ENCODE data around the gene HSPBAP1. TPM values are rescaled to one million over a fixed set of nuclear protein-coding genes. Genes with fewer than 3 reads are reported as not detected.

Gene HSPBAP1
- total RNA-seq, 1 donor from 2014 or later: 18.6 TPM

GRCh38 chr3:122800706-122801237 is 7.1 kb upstream of the HSPBAP1 start:
- Mint-ChIP-seq H3K27ac (ENCODE audit: unreplicated experiment) (no peak overlapping the region), H3K27me3 (ENCODE audit: unreplicated experiment) (no peaks in the 10 kb centered on the region), H3K9me3 (ENCODE audit: unreplicated experiment) (peaks cover 3% of the 10 kb centered on the region), H3K4me1 (ENCODE audit: low read depth, unreplicated experiment) (peaks cover 2% of the 10 kb centered on the region), H3K4me3 (ENCODE audit: unreplicated experiment) (no peak overlapping the region), H3K36me3 (ENCODE audit: unreplicated experiment) (peaks cover 8% of the 10 kb centered on the region)
- no peak for TF ChIP-seq CTCF (IDR thresholded peaks at IDR 0.05; ENCODE audit: partially characterized antibody, unreplicated experiment)
- DNase-seq: no peak

- Mint-ChIP-seq H3K27ac (ENCODE audit: unreplicated experiment) (no peak overlapping the region), H3K36me3 (ENCODE audit: unreplicated experiment) (peaks cover 8% of the 10 kb centered on the region), H3K4me3 (ENCODE audit: unreplicated experiment) (no peak overlapping the region), H3K9me3 (ENCODE audit: unreplicated experiment) (peaks cover 3% of the 10 kb centered on the region), H3K4me1 (ENCODE audit: low read depth, unreplicated experiment) (peaks cover 3% of the 10 kb centered on the region), H3K27me3 (ENCODE audit: unreplicated experiment) (no peaks in the 10 kb centered on the region)
- DNase-seq: no peak
- no peak for TF ChIP-seq CTCF (IDR thresholded peaks at IDR 0.05; ENCODE audit: partially characterized antibody, unreplicated experiment)
Observed at GRCh38 chr3:122800031-122800430, 6.4 kb upstream of the HSPBAP1 start.

GRCh38 chr3:122799322-122799721 is 5.7 kb upstream of the HSPBAP1 start:
- no peak for DNase-seq
- peaks cover 8% of the 10 kb centered on the region for H3K36me3 Mint-ChIP-seq (ENCODE audit: unreplicated experiment)
- H3K4me1 Mint-ChIP-seq (ENCODE audit: low read depth, unreplicated experiment): peaks cover 3% of the 10 kb centered on the region
- H3K9me3 Mint-ChIP-seq (ENCODE audit: unreplicated experiment): peaks cover 5% of the 10 kb centered on the region
- H3K4me3 Mint-ChIP-seq (ENCODE audit: unreplicated experiment): no peak overlapping the region
- H3K27ac Mint-ChIP-seq (ENCODE audit: unreplicated experiment): no peak overlapping the region
- no peak for TF ChIP-seq CTCF (IDR thresholded peaks at IDR 0.05; ENCODE audit: partially characterized antibody, unreplicated experiment)
- H3K27me3 Mint-ChIP-seq (ENCODE audit: unreplicated experiment): no peaks in the 10 kb centered on the region

- TF ChIP-seq CTCF (IDR thresholded peaks at IDR 0.05; ENCODE audit: partially characterized antibody, unreplicated experiment): no peak
- no peak overlapping the region for H3K4me3 Mint-ChIP-seq (ENCODE audit: unreplicated experiment)
Observed at GRCh38 chr3:122797291-122797690, 3.7 kb upstream of the HSPBAP1 start.

GRCh38 chr3:122795674-122796195 is 2.1 kb upstream of the HSPBAP1 start:
- peaks cover 7% of the 10 kb centered on the region for H3K4me1 Mint-ChIP-seq (ENCODE audit: low read depth, unreplicated experiment)
- H3K9me3 Mint-ChIP-seq (ENCODE audit: unreplicated experiment): peaks cover 2% of the 10 kb centered on the region
- peak overlapping the region; percentile 82 for H3K4me3 Mint-ChIP-seq (ENCODE audit: unreplicated experiment)
- H3K27me3 Mint-ChIP-seq (ENCODE audit: unreplicated experiment): peaks cover 2% of the 10 kb centered on the region
- H3K27ac Mint-ChIP-seq (ENCODE audit: unreplicated experiment): no peak overlapping the region
- no peak for TF ChIP-seq CTCF (IDR thresholded peaks at IDR 0.05; ENCODE audit: partially characterized antibody, unreplicated experiment)
- H3K36me3 Mint-ChIP-seq (ENCODE audit: unreplicated experiment): no peaks in the 10 kb centered on the region
- DNase-seq: no peak

More at GRCh38 chr3:122797291-122797690, 3.7 kb upstream of the HSPBAP1 start:
- no peak for DNase-seq
- Mint-ChIP-seq H3K36me3 (ENCODE audit: unreplicated experiment) (no peaks in the 10 kb centered on the region), H3K9me3 (ENCODE audit: unreplicated experiment) (peaks cover 2% of the 10 kb centered on the region), H3K27ac (ENCODE audit: unreplicated experiment) (no peak overlapping the region), H3K27me3 (ENCODE audit: unreplicated experiment) (peaks cover 2% of the 10 kb centered on the region), H3K4me1 (ENCODE audit: low read depth, unreplicated experiment) (peaks cover 7% of the 10 kb centered on the region)
